ENCODE measurements around the gene CHCHD10. TPM values are rescaled to one million over a fixed set of nuclear protein-coding genes. Genes with fewer than 3 reads are reported as not detected.
A peak's percentile ranks its signal among the peaks of the same experiment; 100 is the strongest.

Gene CHCHD10
- total RNA-seq, 2 donors from 2014 or later = 420 to 719 TPM

DNA sequence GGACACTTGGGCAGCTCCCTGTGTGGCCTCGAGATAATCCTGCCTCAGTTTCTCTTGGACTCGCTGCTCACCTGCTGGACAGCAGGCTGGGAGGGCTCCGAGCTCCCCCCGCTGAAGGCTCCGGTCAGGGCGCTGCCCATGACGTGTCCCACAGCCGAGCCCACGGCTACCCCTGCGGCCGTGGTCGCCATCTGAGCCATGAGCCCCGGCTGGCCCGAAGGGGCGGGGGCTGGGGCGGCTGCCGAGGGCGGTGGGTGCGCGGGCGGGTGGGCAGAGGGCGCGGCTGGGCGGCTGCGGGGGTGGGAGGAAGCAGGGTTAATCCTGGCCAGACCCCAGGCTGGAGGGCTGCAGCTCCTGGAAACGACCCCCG, 484 bp downstream of the CHCHD10 start:
- Histone ChIP-seq H3K27me3 (no peaks in the 10 kb centered on the region), H3K4me1 (peaks cover 10% of the 10 kb centered on the region), H3K9me3 (no peaks in the 10 kb centered on the region), H3K9ac (ENCODE audit: low read depth in 2 of 2, low read length in 2 of 2) (peak overlapping the region; percentile 94 to 95), H3K27ac (peak overlapping the region; percentile 77), H3K4me3 (peak overlapping the region; percentile 80), H3K36me3 (no peaks in the 10 kb centered on the region)
- intact Hi-C loops (cut with DNase I) = loop anchor here (5.0 kb wide), 1 partner anchor 80 kb away; no protein-coding TSS in a partner anchor
- TF ChIP-seq, protein P1, sequence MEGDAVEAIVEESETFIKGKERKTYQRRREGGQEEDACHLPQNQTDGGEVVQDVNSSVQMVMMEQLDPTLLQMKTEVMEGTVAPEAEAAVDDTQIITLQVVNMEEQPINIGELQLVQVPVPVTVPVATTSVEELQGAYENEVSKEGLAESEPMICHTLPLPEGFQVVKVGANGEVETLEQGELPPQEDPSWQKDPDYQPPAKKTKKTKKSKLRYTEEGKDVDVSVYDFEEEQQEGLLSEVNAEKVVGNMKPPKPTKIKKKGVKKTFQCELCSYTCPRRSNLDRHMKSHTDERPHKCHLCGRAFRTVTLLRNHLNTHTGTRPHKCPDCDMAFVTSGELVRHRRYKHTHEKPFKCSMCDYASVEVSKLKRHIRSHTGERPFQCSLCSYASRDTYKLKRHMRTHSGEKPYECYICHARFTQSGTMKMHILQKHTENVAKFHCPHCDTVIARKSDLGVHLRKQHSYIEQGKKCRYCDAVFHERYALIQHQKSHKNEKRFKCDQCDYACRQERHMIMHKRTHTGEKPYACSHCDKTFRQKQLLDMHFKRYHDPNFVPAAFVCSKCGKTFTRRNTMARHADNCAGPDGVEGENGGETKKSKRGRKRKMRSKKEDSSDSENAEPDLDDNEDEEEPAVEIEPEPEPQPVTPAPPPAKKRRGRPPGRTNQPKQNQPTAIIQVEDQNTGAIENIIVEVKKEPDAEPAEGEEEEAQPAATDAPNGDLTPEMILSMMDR (IDR thresholded peaks at IDR 0.05) = no peak
- no peak for DNase-seq

DNA sequence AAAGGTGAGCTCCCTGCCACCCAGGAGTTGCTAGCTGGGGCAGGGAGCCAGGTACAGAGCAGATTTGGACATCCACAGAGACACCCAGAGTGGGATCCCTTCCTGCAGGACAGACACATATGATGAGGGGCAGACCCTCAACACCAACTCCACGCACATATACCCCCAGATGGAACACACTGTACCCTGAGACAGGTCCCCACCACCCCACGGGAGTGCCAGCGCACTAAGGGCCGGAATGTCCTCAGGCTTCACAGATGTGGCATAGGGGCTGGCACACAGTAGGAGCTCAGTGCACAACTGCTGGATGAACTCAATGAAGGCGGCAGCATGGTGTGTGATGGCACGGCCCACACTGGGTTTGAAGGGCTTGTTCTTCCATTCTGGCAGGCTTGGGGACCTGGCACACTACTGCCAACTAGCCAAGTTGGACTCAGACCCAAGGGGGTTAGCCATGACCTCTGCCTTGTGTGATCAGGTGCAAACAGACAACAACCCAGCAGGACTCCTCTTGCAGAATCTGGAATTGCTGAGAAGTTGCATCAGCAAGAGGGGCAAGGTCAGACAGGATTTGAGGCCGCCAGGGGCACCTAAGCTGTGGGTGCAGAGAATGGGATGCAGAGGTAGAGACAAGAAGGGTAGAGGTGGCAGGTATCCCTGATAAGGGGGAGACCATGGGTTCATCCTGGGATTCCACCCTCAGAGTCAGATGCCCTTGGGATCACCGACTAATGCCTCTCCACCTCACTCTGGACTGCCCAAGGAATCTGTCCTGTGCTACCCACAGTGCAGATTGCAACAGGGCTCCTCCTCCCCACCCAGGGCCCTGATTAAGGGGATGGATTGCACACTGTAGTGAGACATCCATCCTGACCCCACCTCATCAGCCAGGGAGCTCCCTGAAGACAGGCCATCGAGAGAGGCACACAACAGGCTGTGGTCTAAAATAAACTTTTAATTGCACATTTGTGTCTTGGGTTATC, 2.6 kb downstream of the CHCHD10 start:
- TF ChIP-seq, protein P1 (IDR thresholded peaks at IDR 0.05) = no peak
- Histone ChIP-seq H3K27ac (no peak overlapping the region), H3K9ac (ENCODE audit: low read depth in 2 of 2, low read length in 2 of 2) (no peak overlapping the region), H3K9me3 (no peaks in the 10 kb centered on the region), H3K4me3 (no peak overlapping the region), H3K36me3 (no peaks in the 10 kb centered on the region), H3K27me3 (no peaks in the 10 kb centered on the region), H3K4me1 (peaks cover 4% of the 10 kb centered on the region)
- DNase-seq = no peak
- intact Hi-C loops (cut with DNase I) = loop anchor here (5.0 kb wide), 1 partner anchor 82 kb away; no protein-coding TSS in a partner anchor

DNA sequence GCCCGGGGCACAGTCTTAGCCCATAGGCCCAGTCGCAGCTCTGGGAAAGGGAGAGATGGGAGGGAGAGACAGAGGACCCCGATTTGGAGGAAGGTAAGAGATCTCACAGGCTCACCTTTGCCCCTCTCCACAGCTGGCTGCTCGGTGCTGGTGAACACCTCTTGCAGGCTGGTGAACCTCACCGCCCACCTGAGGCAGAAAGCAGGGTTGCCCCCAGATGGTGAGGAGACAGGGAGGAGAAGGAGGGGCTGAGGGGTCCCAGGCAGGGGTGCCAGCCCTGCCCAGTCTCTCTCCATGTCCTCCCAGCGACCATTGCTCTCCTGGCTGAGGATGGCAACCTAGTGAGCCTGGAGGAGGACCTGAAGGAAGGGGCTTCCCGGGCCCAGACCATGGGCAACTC, 3.8 kb downstream of the CHCHD10 start:
- Histone ChIP-seq H3K9me3 (no peaks in the 10 kb centered on the region), H3K9ac (ENCODE audit: low read depth in 2 of 2, low read length in 2 of 2) (no peak overlapping the region), H3K27ac (no peak overlapping the region), H3K36me3 (no peaks in the 10 kb centered on the region), H3K4me1 (peaks cover 2% of the 10 kb centered on the region), H3K27me3 (no peaks in the 10 kb centered on the region), H3K4me3 (no peak overlapping the region)
- DNase-seq = no peak
- TF ChIP-seq, protein P1 (IDR thresholded peaks at IDR 0.05) = no peak
- intact Hi-C loops (cut with DNase I) = no loop called here

DNA sequence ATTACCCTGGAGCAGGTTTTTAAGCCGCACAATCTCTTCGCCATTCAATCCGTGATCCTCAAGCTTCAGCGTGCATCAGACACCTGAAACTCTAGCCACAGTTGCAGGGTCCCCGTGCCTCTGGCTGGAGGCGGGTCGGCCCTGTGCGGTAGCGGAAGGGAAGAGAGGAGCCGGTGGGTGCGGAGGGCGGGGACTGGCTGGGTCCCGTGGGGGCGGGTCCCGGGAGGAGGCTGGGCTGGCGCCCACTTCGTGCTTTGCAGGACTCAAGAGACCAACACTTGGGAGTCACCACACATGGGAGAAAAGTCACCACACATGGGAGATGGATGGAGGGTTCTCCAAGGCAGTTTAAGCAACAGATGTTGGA, 4.2 kb downstream of the CHCHD10 start:
- Histone ChIP-seq H3K27me3 (no peaks in the 10 kb centered on the region), H3K4me1 (no peaks in the 10 kb centered on the region), H3K27ac (no peak overlapping the region), H3K36me3 (no peaks in the 10 kb centered on the region), H3K9ac (ENCODE audit: low read depth in 2 of 2, low read length in 2 of 2) (no peak overlapping the region), H3K9me3 (no peaks in the 10 kb centered on the region), H3K4me3 (no peak overlapping the region)
- TF ChIP-seq, protein P1 (IDR thresholded peaks at IDR 0.05) = no peak
- no peak for DNase-seq
- intact Hi-C loops (cut with DNase I) = no loop called here

DNA sequence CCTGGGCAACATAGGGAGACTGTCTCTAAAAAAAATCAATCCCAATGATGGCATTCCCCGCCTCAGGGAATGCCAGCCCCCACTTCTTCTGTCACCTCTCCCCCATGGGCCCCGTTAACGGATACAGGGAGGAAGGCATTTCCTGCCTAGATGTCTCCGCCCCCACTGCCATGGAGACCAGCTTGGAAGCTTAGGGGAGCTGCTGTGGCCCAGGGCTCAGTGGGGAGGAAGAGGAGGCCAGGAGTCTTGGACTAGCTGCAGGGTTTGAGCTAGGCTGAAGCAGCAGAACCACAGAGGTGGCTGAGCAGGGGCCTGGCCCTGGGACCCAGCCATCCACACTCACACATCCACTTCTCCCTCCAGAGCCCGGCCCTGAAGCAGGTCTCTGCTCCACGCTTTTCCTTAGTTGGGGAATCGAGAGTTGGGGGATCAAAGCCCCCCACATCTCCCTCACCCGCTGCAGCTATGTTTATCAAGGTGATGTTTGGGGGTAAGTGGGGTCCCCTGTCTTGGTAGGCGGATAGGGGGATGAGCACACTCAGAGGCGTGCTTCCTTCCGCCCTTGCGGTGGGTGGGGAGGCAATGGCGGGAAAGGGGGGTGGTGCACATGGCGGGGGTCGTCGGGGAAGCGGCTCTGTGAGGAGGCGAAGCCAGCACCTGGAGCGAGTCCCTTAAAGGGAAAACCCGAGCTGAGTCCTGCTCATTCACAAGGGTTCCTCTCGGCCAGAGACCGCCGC, 4.8 kb downstream of the CHCHD10 start, which contains the start of gene C22orf15:
C22orf15 (plus strand) TSS at position 149 of the 737 bp plus-strand sequence; CDS start at position 466, 317 bp downstream.
- Histone ChIP-seq H3K9ac (ENCODE audit: low read depth in 2 of 2, low read length in 2 of 2) (no peak within 1 kb of the TSS), H3K9me3 (no peaks in the 10 kb centered on the region), H3K4me3 (no peak within 1 kb of the TSS), H3K27ac (no peak within 1 kb of the TSS), H3K4me1 (no peaks in the 10 kb centered on the region), H3K27me3 (no peaks in the 10 kb centered on the region), H3K36me3 (no peaks in the 10 kb centered on the region)
- DNase-seq = no peak
- intact Hi-C loops (cut with DNase I) = no loop called here
- TF ChIP-seq, protein P1 (IDR thresholded peaks at IDR 0.05) = no peak
